HG03442 (cell line): ENCODE measurements around the gene MT2A.

ENCODE experiments used
- ATAC-seq: cut with Tn5 transposase; IDR thresholded peaks from one replicate; pipeline ENCODE4 v1.9.1; 2021; ENCODE audit warnings: mild to moderate bottlenecking, moderate library complexity; ENCODE audit not compliant: unreplicated experiment

MT2A gene

GRCh38 chr16:56636616-56637413 is 28.4 kb downstream of the MT2A start:
- ATAC-seq = no peak

- no peak for ATAC-seq
Measured at GRCh38 chr16:56637814-56638750, 29.7 kb downstream of the MT2A start, which contains the start of gene MT1A. Gene MT1A (plus strand): TSS chr16:56638666. CDS start chr16:56638739, 73 bp downstream.

GRCh38 chr16:56639045-56639444 is 30.7 kb downstream of the MT2A start:
- no peak for ATAC-seq

GRCh38 chr16:56640076-56640475 is 31.7 kb downstream of the MT2A start:
- ATAC-seq = no peak

GRCh38 chr16:56641166-56641565 is 32.8 kb downstream of the MT2A start:
- no peak for ATAC-seq

- ATAC-seq = peak; percentile 77
Measured at GRCh38 chr16:56643080-56643778, 34.8 kb downstream of the MT2A start.

- no peak for ATAC-seq
Measured at GRCh38 chr16:56643833-56644232, 35.4 kb downstream of the MT2A start.

- no peak for ATAC-seq
Measured at GRCh38 chr16:56645311-56645710, 36.9 kb downstream of the MT2A start.

- no peak for ATAC-seq
Measured at GRCh38 chr16:56645838-56646237, 37.5 kb downstream of the MT2A start.

- no peak for ATAC-seq
Measured at GRCh38 chr16:56647641-56648431, 39.5 kb downstream of the MT2A start.

- ATAC-seq = no peak
Measured at GRCh38 chr16:56649271-56649670, 40.9 kb downstream of the MT2A start.

- ATAC-seq = no peak
Measured at GRCh38 chr16:56649820-56650219, 41.4 kb downstream of the MT2A start.

GRCh38 chr16:56651586-56651985 is 43.2 kb downstream of the MT2A start, which contains the start of gene MT1B:
Gene MT1B (plus strand): TSS chr16:56651886. CDS start chr16:56651954, 68 bp downstream.
- no peak for ATAC-seq

GRCh38 chr16:56652600-56652999 is 44.2 kb downstream of the MT2A start:
- no peak for ATAC-seq

- ATAC-seq = no peak
Measured at GRCh38 chr16:56653218-56653617, 44.8 kb downstream of the MT2A start.

GRCh38 chr16:56657555-56658326 is 49.4 kb downstream of the MT2A start, which contains the start of gene MT1F:
Gene MT1F (plus strand): TSS chr16:56657959. CDS start chr16:56658059, 100 bp downstream.
- no peak for ATAC-seq

GRCh38 chr16:56658327-56658875 is 50.0 kb downstream of the MT2A start:
- ATAC-seq = no peak
